A549 (cell line): ENCODE results near the gene CA11. TPM values are rescaled to one million over a fixed set of nuclear protein-coding genes. Genes with fewer than 3 reads are reported as not detected.

ENCODE experiments used
- ATAC-seq, 2 experiments: fragments of 200-7000 bp in 1 of 2; fragments of >200 bp in 1 of 2; cut with Nextera tagmentation in 1 of 2; cut with Tn5 transposase in 1 of 2; 3 replicates each; pipeline versions ENCODE4 v1.8.0 to v1.9.1; 2018 to 2020; ENCODE audit warnings: mild to moderate bottlenecking in 1 of 2, moderate library complexity in 1 of 2
- CTCF ChIA-PET: fragments of 300-600 bp; sonication (Branson Sonifier 250); formaldehyde crosslinking; extraction: SDS; loops from one replicate; lab custom pipeline; 2021; ENCODE audit warnings: antibody characterized with exemption, inconsistent platforms; lab: Yijun Ruan, JAX
- POLR2A ChIA-PET: fragments of 350-600 bp; formaldehyde crosslinking; extraction: SDS; loops from one replicate; lab custom pipeline; 2021; ENCODE audit warnings: antibody characterized with exemption, inconsistent platforms; lab: Yijun Ruan, JAX
- DNase-seq, 2 experiments: peaks; one replicate each; pipeline versions ENCODE4 v3.0.0 to v3.0.0-alpha.2; 2011 to 2016; ENCODE audit warnings: low read depth in 1 of 2, low spot score in 1 of 2
- FAIRE-seq: peaks from 2 replicates; lab custom pipeline; 2011; peaks lifted over from hg19 to GRCh38; lab: Jason Lieb, UNC
- H3K27ac ChIP-seq, 2 experiments: fragments of >200 bp; sonication (Bioruptor Twin); formaldehyde crosslinking; 3 replicates each; pipeline ENCODE4 v1.5.1; 2016 to 2017
- H3K4me1 ChIP-seq: fragments of >200 bp; sonication (Bioruptor Twin); formaldehyde crosslinking; 3 replicates; pipeline ENCODE4 v1.6.1; 2016
- H3K4me2 ChIP-seq: fragments of >200 bp; sonication (Bioruptor Twin); formaldehyde crosslinking; 3 replicates; pipeline ENCODE4 v1.6.1; 2016
- H3K4me3 ChIP-seq: fragments of >200 bp; sonication (Bioruptor Twin); formaldehyde crosslinking; 3 replicates; pipeline ENCODE4 v1.5.1; 2016
- H3K9me3 ChIP-seq: fragments of >200 bp; sonication (Bioruptor Twin); formaldehyde crosslinking; 3 replicates; pipeline ENCODE4 v1.6.1; 2016
- BHLHE40 ChIP-seq: IDR thresholded peaks from 2 replicates; pipeline ENCODE4 v1.6.1; 2012; ENCODE audit warnings: low read depth, low read length, inconsistent platforms
- CTCF ChIP-seq: fragments of >200 bp; sonication (Bioruptor Twin); formaldehyde crosslinking; IDR thresholded peaks from 3 replicates; pipeline ENCODE4 v1.5.1; 2016
- E2F6 ChIP-seq: IDR thresholded peaks from 2 replicates; pipeline ENCODE4 v1.6.1; 2012; ENCODE audit warnings: low read depth, borderline replicate concordance
- EHMT2 ChIP-seq: fragments of 200-600 bp; sonication (generic); IDR thresholded peaks from 2 replicates; pipeline ENCODE4 v1.6.1; 2016; ENCODE audit warnings: antibody characterized with exemption, low read depth, mild to moderate bottlenecking, moderate library complexity
- ELK1 ChIP-seq: fragments of 150-350 bp; IDR thresholded peaks from 2 replicates; pipeline ENCODE4 v1.6.1; 2014; ENCODE audit warnings: low read depth, mild to moderate bottlenecking, low read length
- HEYL ChIP-seq: fragments of 250-450 bp; sonication (Bioruptor Pico); IDR thresholded peaks from 2 replicates; pipeline ENCODE4 v1.8.0; 2021; ENCODE audit warnings: mild to moderate bottlenecking, moderate library complexity
- HMGXB4 ChIP-seq: fragments of 250-450 bp; sonication (Bioruptor Pico); IDR thresholded peaks from 2 replicates; pipeline ENCODE4 v1.5.0; 2021; ENCODE audit warnings: mild to moderate bottlenecking, moderate library complexity, borderline replicate concordance
- HOXA7 ChIP-seq: fragments of 250-450 bp; sonication (Bioruptor Pico); IDR thresholded peaks from 2 replicates; pipeline ENCODE4 v1.5.0; 2020; ENCODE audit warnings: mild to moderate bottlenecking, moderate library complexity
- JUNB ChIP-seq: fragments of >200 bp; sonication (Bioruptor Twin); formaldehyde crosslinking; IDR thresholded peaks from 2 replicates; pipeline ENCODE4 v1.6.1; 2016
- KDM1A ChIP-seq: fragments of 200-600 bp; sonication (generic); IDR thresholded peaks from 2 replicates; pipeline ENCODE4 v1.6.1; 2016; ENCODE audit warnings: low read depth, mild to moderate bottlenecking
- MAX ChIP-seq: IDR thresholded peaks from 2 replicates; pipeline ENCODE4 v1.6.1; 2012
- MYC ChIP-seq: IDR thresholded peaks from 2 replicates; pipeline ENCODE4 v1.6.1; 2012; ENCODE audit warnings: mild to moderate bottlenecking, inconsistent platforms, low read length, improper control_type of control experiment, borderline replicate concordance
- NPAS2 ChIP-seq: fragments of 250-450 bp; sonication (Bioruptor Pico); IDR thresholded peaks from 2 replicates; pipeline ENCODE4 v1.8.0; 2022; ENCODE audit warnings: mild to moderate bottlenecking, moderate library complexity, borderline replicate concordance
- PBX3 ChIP-seq: IDR thresholded peaks from 2 replicates; pipeline ENCODE4 v1.6.1; 2012
- RAD21 ChIP-seq, 2 experiments: fragments of >200 bp in 1 of 2; sonication (Bioruptor Twin) in 1 of 2; formaldehyde crosslinking in 1 of 2; IDR thresholded peaks in 1 of 2; conservative IDR thresholded peaks in 1 of 2; 2 replicates in 1 of 2; 3 replicates in 1 of 2; pipeline ENCODE4 v1.6.1; 2012 to 2018; ENCODE audit warnings: inconsistent platforms in 1 of 2
- RFX5 ChIP-seq: fragments of 450-650 bp; IDR thresholded peaks from 2 replicates; pipeline ENCODE4 v1.7.1; 2014; ENCODE audit warnings: antibody characterized with exemption, mild to moderate bottlenecking, moderate library complexity
- SMC3 ChIP-seq: fragments of >200 bp; sonication (Bioruptor Twin); formaldehyde crosslinking; IDR thresholded peaks from 3 replicates; pipeline ENCODE4 v1.6.1; 2018; ENCODE audit warnings: inconsistent platforms
- USF2 ChIP-seq: fragments of 450-650 bp; IDR thresholded peaks from 2 replicates; pipeline ENCODE4 v1.6.1; 2014; ENCODE audit warnings: antibody characterized with exemption
- ZFP36 ChIP-seq: fragments of 450-650 bp; IDR thresholded peaks from 2 replicates; pipeline ENCODE4 v1.6.1; 2014; ENCODE audit warnings: borderline replicate concordance; ENCODE audit not compliant: partially characterized antibody
- ZNF302 ChIP-seq: fragments of 250-450 bp; sonication (Bioruptor Pico); IDR thresholded peaks from 2 replicates; pipeline ENCODE4 v1.9.0; 2021; ENCODE audit warnings: inconsistent platforms, mild to moderate bottlenecking, moderate library complexity
- ZSCAN20 ChIP-seq: fragments of 250-450 bp; sonication (Bioruptor Pico); IDR thresholded peaks from 2 replicates; pipeline ENCODE4 v1.8.0; 2022; ENCODE audit warnings: mild to moderate bottlenecking, moderate library complexity
- WGBS: methylation state at CpG from one replicate; pipeline ENCODE4 v1.1.6; 2017; ENCODE audit errors: missing lambda C conversion rate; 5-methylcytosine and 5-hydroxymethylcytosine counted together
- polyA plus RNA-seq, 4 experiments: library from polyadenylated mRNA; depleted of rRNA in 3 of 4; stranded (reverse); fragments of >200 nt; fragmentation: RNase III in 1 of 4; extraction: RNeasy Plus Mini Kit Qiagen cat#74134 plus additional on column Dnase treatment in 1 of 4; gene quantifications; 2 replicates in 3 of 4; 3 replicates in 1 of 4; pipeline ENCODE4 v1.2.3, GENCODE V29; 2011 to 2017

The CA11 gene
- polyA plus RNA-seq, 2 of the 4 experiments (the other 2 are of a cell fraction), result 9.8 to 21.0 TPM

- WGBS, result 2% methylated on average over 9 of the region's 9 CpGs
- H3K4me1 ChIP-seq, result peaks cover 5% of the 10 kb centered on the region; the same call in 1 of the 3 replicates
- DNase-seq, result peak; percentile 83 to 88
- no peaks in the 10 kb centered on the region for H3K9me3 ChIP-seq
- ChIA-PET CTCF (interaction anchor here (0.6 to 18.9 kb wide), 52 partner anchors 9 to 344 kb away, joined by 3 to 396 read pairs (median 5); partner anchors contain the start of genes GRIN2D, GRWD1, KDELR1 and RPL18), POLR2A (interaction anchor here (0.7 to 4.0 kb wide), 5 partner anchors 9 to 245 kb away, joined by 4 to 70 read pairs (median 7); partner anchors contain the start of genes RPL18, SPHK2 and TMEM143)
- ATAC-seq, result peak; percentile 75 to 82
- peak overlapping the region; percentile 70 for H3K4me2 ChIP-seq
- TF ChIP-seq CTCF (peak; percentile 92), E2F6 (no peak), PBX3 (no peak), ZFP36 (no peak), RFX5 (no peak), RAD21 (conservative IDR thresholded peaks at IDR 0.05 in 1 of 2, IDR thresholded peaks at IDR 0.05 in 1 of 2) (peak; percentile 94 to 98), BHLHE40 (0 out of 2 replicates have a peak, but pooled peaks have one; percentile 7), SMC3 (peak; percentile 83), HOXA7 (CRISPR knock-in tag) (no peak), JUNB (no peak)
- H3K27ac ChIP-seq, result peak overlapping the region; percentile 65 to 78
- H3K4me3 ChIP-seq, result no peak overlapping the region
- FAIRE-seq, result peak; percentile 39
Measured at GRCh38 chr19:48608798-48609263, 37.2 kb downstream of the CA11 start.

GRCh38 chr19:48607359-48607755 lies 38.6 kb downstream of the CA11 start:
- CTCF ChIA-PET, result interaction anchor here (1.1 to 18.9 kb wide), 14 partner anchors 7 to 288 kb away, joined by 3 to 396 read pairs (median 18); partner anchors contain the start of genes KDELR1, RPL18 and SPHK2
- DNase-seq, result no peak
- peak overlapping the region in 1 of 2 experiments; percentile 24; a peak in 1 of 6 replicates for H3K27ac ChIP-seq
- no peaks in the 10 kb centered on the region for H3K9me3 ChIP-seq
- no peak overlapping the region for H3K4me2 ChIP-seq
- FAIRE-seq, result no peak
- TF ChIP-seq HEYL (no peak), MAX (no peak), HOXA7 (CRISPR knock-in tag) (no peak)
- peaks cover 11% of the 10 kb centered on the region for H3K4me1 ChIP-seq
- 82% methylated on average over 6 of the region's 7 CpGs for WGBS
- ATAC-seq, result no peak
- H3K4me3 ChIP-seq, result no peak overlapping the region
- POLR2A ChIA-PET, result interaction anchor here (4.0 kb wide), 1 partner anchor 11 kb away, joined by 70 read pairs; the partner anchor contains the start of genes RPL18 and SPHK2

GRCh38 chr19:48606463-48607358 lies 39.3 kb downstream of the CA11 start, which contains the start of gene SPACA4:
Gene SPACA4, plus strand, starts transcription at chr19:48606742. Its CDS starts 237 bp downstream, at chr19:48606979.
- no peak for ATAC-seq
- POLR2A ChIA-PET, result interaction anchor here (2.4 kb wide), 1 partner anchor 12 kb away, joined by 10 read pairs; the partner anchor contains the start of genes RPL18 and SPHK2
- H3K27ac ChIP-seq, result peak within 1 kb of the TSS in 1 of 2 experiments; percentile 24; a peak in 1 of 6 replicates
- 91% methylated on average over 33 of the region's 39 CpGs for WGBS
- H3K4me2 ChIP-seq, result no peak within 1 kb of the TSS
- no peak for DNase-seq
- H3K4me3 ChIP-seq, result no peak within 1 kb of the TSS
- CTCF ChIA-PET, result interaction anchor here (1.0 to 18.9 kb wide), 7 partner anchors 12 to 287 kb away, joined by 3 to 396 read pairs (median 55); partner anchors contain the start of genes KDELR1, RPL18 and SPHK2
- FAIRE-seq, result no peak
- H3K4me1 ChIP-seq, result peaks cover 18% of the 10 kb centered on the region
- H3K9me3 ChIP-seq, result no peaks in the 10 kb centered on the region
- TF ChIP-seq MYC (no peak), ZSCAN20 (CRISPR knock-in tag) (no peak), KDM1A (no peak), ZNF302 (CRISPR knock-in tag) (no peak), NPAS2 (no peak), ELK1 (no peak), USF2 (no peak), EHMT2 (no peak), HMGXB4 (CRISPR knock-in tag) (no peak)
